ENCODE measurements around the gene ESYT1. TPM values are rescaled to one million over a fixed set of nuclear protein-coding genes. Genes with fewer than 3 reads are reported as not detected.

Gene ESYT1
- total RNA-seq, 2 donors from 2014 or later = 97.0 to 118 TPM

- peak overlapping the region; percentile 6 for H3K27ac Mint-ChIP-seq
- DNase-seq = peak; percentile 73
- H3K4me3 ChIP-seq (ENCODE audit: low read length) = no peak overlapping the region
- WGBS, 2 experiments (ENCODE audit: insufficient coverage in 1 of 2, insufficient read length in 1 of 2) = 90 to 91% methylated on average over 3 to 4 of the region's 4 CpGs
- peaks cover 5% of the 10 kb centered on the region for H3K4me1 ChIP-seq (ENCODE audit: control insufficient read depth, insufficient read depth, low read length)
- H3K36me3 Mint-ChIP-seq (ENCODE audit: low read depth) = peaks cover 73% of the 10 kb centered on the region
- peaks cover 86% of the 10 kb centered on the region for H3K36me3 ChIP-seq (ENCODE audit: control insufficient read depth, insufficient read depth, low read length)
- no peaks in the 10 kb centered on the region for H3K27me3 ChIP-seq (ENCODE audit: control insufficient read depth, insufficient read depth, low read length, poor library complexity, severe bottlenecking)
- TF ChIP-seq CTCF (conservative IDR thresholded peaks at IDR 0.05) = no peak
- H3K4me1 Mint-ChIP-seq = peaks cover 26% of the 10 kb centered on the region
- H3K27me3 Mint-ChIP-seq (ENCODE audit: insufficient read depth) = no peaks in the 10 kb centered on the region
- no peak overlapping the region for H3K27ac ChIP-seq (ENCODE audit: low read depth, low read length)
- H3K9ac ChIP-seq (ENCODE audit: extremely low read depth, low read length, poor library complexity, severe bottlenecking) = no peak overlapping the region
- H3K4me3 Mint-ChIP-seq = no peak overlapping the region
- H3K9me3 Mint-ChIP-seq = no peaks in the 10 kb centered on the region
- H3K9me3 ChIP-seq (ENCODE audit: control insufficient read depth, low read length) = no peaks in the 10 kb centered on the region
These were observed 37.3 kb downstream of the ESYT1 start for GRCh38 chr12:56165369-56165768.

- Mint-ChIP-seq H3K4me1 (no peaks in the 10 kb centered on the region), H3K4me3 (no peak overlapping the region), H3K36me3 (ENCODE audit: low read depth) (peaks cover 85% of the 10 kb centered on the region), H3K27me3 (ENCODE audit: insufficient read depth) (no peaks in the 10 kb centered on the region), H3K27ac (no peak overlapping the region), H3K9me3 (no peaks in the 10 kb centered on the region)
- DNase-seq = no peak
- Histone ChIP-seq H3K9me3 (ENCODE audit: control insufficient read depth, low read length) (no peaks in the 10 kb centered on the region), H3K36me3 (ENCODE audit: control insufficient read depth, insufficient read depth, low read length) (peaks cover 89% of the 10 kb centered on the region), H3K9ac (ENCODE audit: extremely low read depth, low read length, poor library complexity, severe bottlenecking) (no peak overlapping the region), H3K27me3 (ENCODE audit: control insufficient read depth, insufficient read depth, low read length, poor library complexity, severe bottlenecking) (no peaks in the 10 kb centered on the region), H3K4me1 (ENCODE audit: control insufficient read depth, insufficient read depth, low read length) (no peaks in the 10 kb centered on the region), H3K4me3 (ENCODE audit: low read length) (no peak overlapping the region), H3K27ac (ENCODE audit: low read depth, low read length) (no peak overlapping the region)
- WGBS, 2 experiments (ENCODE audit: insufficient coverage in 1 of 2, insufficient read length in 1 of 2) = 95 to 100% methylated on average over 2 to 11 of the region's 11 CpGs
- TF ChIP-seq CTCF (conservative IDR thresholded peaks at IDR 0.05) = no peak
These were observed 41.2 kb downstream of the ESYT1 start for GRCh38 chr12:56169229-56169759.

- H3K36me3 Mint-ChIP-seq (ENCODE audit: low read depth) = peaks cover 86% of the 10 kb centered on the region
- no peak overlapping the region for H3K27ac ChIP-seq (ENCODE audit: low read depth, low read length)
- peak; percentile 30 for DNase-seq
- H3K27ac Mint-ChIP-seq = no peak overlapping the region
- no peaks in the 10 kb centered on the region for H3K4me1 ChIP-seq (ENCODE audit: control insufficient read depth, insufficient read depth, low read length)
- H3K27me3 ChIP-seq (ENCODE audit: control insufficient read depth, insufficient read depth, low read length, poor library complexity, severe bottlenecking) = no peaks in the 10 kb centered on the region
- WGBS, 2 experiments (ENCODE audit: insufficient coverage in 1 of 2, insufficient read length in 1 of 2) = 95% methylated on average over 7 of the region's 7 CpGs; no CpG with 5 or more reads in 1 of the 2 experiments
- no peak overlapping the region for H3K9ac ChIP-seq (ENCODE audit: extremely low read depth, low read length, poor library complexity, severe bottlenecking)
- no peaks in the 10 kb centered on the region for H3K9me3 ChIP-seq (ENCODE audit: control insufficient read depth, low read length)
- H3K4me3 Mint-ChIP-seq = no peak overlapping the region
- H3K4me3 ChIP-seq (ENCODE audit: low read length) = no peak overlapping the region
- H3K9me3 Mint-ChIP-seq = no peaks in the 10 kb centered on the region
- H3K27me3 Mint-ChIP-seq (ENCODE audit: insufficient read depth) = no peaks in the 10 kb centered on the region
- H3K4me1 Mint-ChIP-seq = no peaks in the 10 kb centered on the region
- no peak for TF ChIP-seq CTCF (conservative IDR thresholded peaks at IDR 0.05)
- peaks cover 84% of the 10 kb centered on the region for H3K36me3 ChIP-seq (ENCODE audit: control insufficient read depth, insufficient read depth, low read length)
These were observed 44.8 kb downstream of the ESYT1 start for GRCh38 chr12:56172839-56173238.

Measured in endodermal cell (in vitro differentiated cells).